ENCODE measurements around the gene LHX2. TPM values are rescaled to one million over a fixed set of nuclear protein-coding genes. Genes with fewer than 3 reads are reported as not detected.

The LHX2 gene
- total RNA-seq, 2 donors from 2014 or later = not detected

DNA sequence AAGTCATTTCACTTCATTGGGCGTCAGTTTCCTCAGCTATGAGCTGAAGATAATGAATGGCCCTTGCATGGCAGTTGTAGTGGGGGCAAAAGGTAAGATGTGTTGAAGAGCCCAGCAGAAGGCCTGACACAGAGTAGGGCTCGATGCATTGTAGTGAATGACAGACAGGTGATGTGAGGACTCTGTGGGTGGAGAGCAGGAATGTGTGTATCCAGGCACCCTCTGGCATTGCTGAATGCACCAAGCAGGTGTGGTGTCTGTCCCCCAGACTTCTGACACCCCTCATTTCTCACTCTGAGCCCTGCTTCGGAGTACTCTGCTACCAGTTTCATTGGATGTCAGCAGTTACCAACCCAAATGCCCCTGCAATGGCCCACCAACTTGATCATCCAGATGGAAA, 22.4 kb downstream of the LHX2 start:
- no peak for ATAC-seq
- Histone ChIP-seq H3K27ac (no peak overlapping the region), H3K9me3 (no peaks in the 10 kb centered on the region), H3K4me3 (no peak overlapping the region), H3K36me3 (replicated peaks in 1 of 2; ENCODE audit: insufficient read depth in 1 of 2, low read depth in 2 of 2) (no peaks in the 10 kb centered on the region), H3K4me1 (no peaks in the 10 kb centered on the region), H3K27me3 (peaks cover 0 to 13% of the 10 kb centered on the region in 2 donors)
- DNase-seq = no peak
- intact Hi-C loops (cut with DNase I) = no loop called here
- no peak for TF ChIP-seq POLR2A (IDR thresholded peaks at IDR 0.05)
- TF ChIP-seq, protein P1, sequence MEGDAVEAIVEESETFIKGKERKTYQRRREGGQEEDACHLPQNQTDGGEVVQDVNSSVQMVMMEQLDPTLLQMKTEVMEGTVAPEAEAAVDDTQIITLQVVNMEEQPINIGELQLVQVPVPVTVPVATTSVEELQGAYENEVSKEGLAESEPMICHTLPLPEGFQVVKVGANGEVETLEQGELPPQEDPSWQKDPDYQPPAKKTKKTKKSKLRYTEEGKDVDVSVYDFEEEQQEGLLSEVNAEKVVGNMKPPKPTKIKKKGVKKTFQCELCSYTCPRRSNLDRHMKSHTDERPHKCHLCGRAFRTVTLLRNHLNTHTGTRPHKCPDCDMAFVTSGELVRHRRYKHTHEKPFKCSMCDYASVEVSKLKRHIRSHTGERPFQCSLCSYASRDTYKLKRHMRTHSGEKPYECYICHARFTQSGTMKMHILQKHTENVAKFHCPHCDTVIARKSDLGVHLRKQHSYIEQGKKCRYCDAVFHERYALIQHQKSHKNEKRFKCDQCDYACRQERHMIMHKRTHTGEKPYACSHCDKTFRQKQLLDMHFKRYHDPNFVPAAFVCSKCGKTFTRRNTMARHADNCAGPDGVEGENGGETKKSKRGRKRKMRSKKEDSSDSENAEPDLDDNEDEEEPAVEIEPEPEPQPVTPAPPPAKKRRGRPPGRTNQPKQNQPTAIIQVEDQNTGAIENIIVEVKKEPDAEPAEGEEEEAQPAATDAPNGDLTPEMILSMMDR (IDR thresholded peaks at IDR 0.05) = no peak
- WGBS, 2 donors = 70 to 74% methylated on average over 3 of the region's 3 CpGs

DNA sequence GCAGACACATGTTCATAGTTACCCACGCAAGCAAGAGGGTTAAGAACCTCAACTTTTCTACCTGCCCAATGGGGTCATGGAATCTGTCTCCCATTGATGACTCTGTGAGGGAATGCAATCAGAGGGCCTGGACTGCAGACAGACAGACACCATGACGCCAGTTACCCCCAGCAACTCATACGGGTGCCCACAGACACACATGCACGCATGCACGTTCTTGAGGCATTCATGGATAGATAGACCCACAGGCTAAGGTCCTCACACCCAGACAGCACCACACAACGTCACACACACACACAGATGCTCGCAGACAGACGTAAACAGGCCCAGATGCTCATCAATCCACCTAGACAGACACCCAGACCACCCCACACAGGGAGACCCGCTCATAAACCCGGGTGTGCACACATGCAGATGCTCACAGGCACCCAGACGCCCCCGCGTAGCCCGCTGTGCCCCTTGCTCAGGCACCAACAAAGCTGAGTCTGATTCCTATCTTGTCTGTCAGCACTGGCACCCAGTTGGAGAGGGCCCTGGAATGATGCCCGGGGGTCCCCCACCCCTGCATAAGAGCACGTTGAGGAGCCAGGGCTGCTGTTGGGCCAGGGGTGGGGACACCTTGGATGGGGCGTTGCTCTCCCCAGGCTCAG, 23.6 kb downstream of the LHX2 start:
- 64 to 74% methylated on average over 13 to 17 of the region's 17 CpGs for WGBS, 2 donors
- intact Hi-C loops (cut with DNase I) = no loop called here
- Histone ChIP-seq H3K4me1 (no peaks in the 10 kb centered on the region), H3K4me3 (no peak overlapping the region), H3K27ac (no peak overlapping the region), H3K27me3 (peaks cover 0 to 13% of the 10 kb centered on the region in 2 donors), H3K36me3 (replicated peaks in 1 of 2; ENCODE audit: insufficient read depth in 1 of 2, low read depth in 2 of 2) (no peaks in the 10 kb centered on the region), H3K9me3 (no peaks in the 10 kb centered on the region)
- no peak for DNase-seq
- no peak for TF ChIP-seq POLR2A (IDR thresholded peaks at IDR 0.05)
- TF ChIP-seq, protein P1 (IDR thresholded peaks at IDR 0.05) = no peak
- no peak for ATAC-seq

DNA sequence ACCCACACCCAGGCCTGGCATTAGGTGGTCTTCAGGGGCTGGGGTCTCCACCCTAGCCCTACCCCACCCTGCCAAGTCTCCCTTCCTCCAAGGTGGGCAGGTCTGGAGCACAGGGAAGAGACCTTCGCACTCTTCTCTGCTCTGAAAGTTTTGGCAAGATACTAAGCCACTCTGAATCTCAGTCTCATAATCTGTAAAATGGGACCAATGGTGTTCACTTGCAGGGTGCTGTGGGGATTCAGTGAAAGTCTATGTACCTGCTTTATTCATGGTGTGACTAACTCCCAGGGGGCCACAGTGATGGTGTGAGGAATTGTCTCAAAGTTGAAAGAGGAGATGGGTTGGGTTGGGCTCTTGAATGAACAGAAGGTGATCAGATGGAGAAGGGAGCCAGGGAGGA, 25.0 kb downstream of the LHX2 start:
- H3K27ac ChIP-seq = no peak overlapping the region
- no peak for ATAC-seq
- TF ChIP-seq POLR2A (IDR thresholded peaks at IDR 0.05) = no peak
- TF ChIP-seq, protein P1 (IDR thresholded peaks at IDR 0.05) = no peak
- no peak overlapping the region for H3K4me3 ChIP-seq
- intact Hi-C loops (cut with DNase I) = no loop called here
- peaks cover 0 to 20% of the 10 kb centered on the region in 2 donors for H3K27me3 ChIP-seq
- no peaks in the 10 kb centered on the region for H3K36me3 ChIP-seq (replicated peaks in 1 of 2; ENCODE audit: insufficient read depth in 1 of 2, low read depth in 2 of 2)
- H3K9me3 ChIP-seq = no peaks in the 10 kb centered on the region
- 80 to 100% methylated on average over 1 of the region's 1 CpG for WGBS, 2 donors
- peaks cover 11% of the 10 kb centered on the region for H3K4me1 ChIP-seq
- DNase-seq = no peak

DNA sequence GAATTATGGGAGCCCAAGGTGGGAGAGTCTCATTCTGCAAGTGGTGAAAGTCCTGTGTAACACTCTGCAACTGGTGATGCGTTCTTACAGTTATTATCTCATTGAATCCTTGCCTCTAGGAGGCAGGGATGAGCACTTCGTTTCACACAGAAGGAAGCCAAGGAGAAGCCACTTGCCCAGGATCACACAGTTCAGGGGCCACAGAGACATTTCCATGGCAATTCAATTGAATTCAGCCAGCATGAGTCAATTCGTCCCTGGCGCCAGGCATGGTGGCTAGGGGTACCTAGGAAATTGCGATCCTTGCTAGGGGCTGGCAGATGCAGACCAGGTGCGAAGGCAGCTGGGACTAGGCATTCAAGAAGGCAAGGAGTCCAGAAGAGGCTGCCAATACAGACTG, 26.2 kb downstream of the LHX2 start:
- no peaks in the 10 kb centered on the region for H3K36me3 ChIP-seq (replicated peaks in 1 of 2; ENCODE audit: insufficient read depth in 1 of 2, low read depth in 2 of 2)
- no peak overlapping the region for H3K27ac ChIP-seq
- ATAC-seq = no peak
- no peak for DNase-seq
- intact Hi-C loops (cut with DNase I) = no loop called here
- peaks cover 13% of the 10 kb centered on the region for H3K4me1 ChIP-seq
- H3K9me3 ChIP-seq = no peaks in the 10 kb centered on the region
- WGBS, 2 donors = 40 to 46% methylated on average over 5 to 6 of the region's 6 CpGs
- peaks cover 0 to 18% of the 10 kb centered on the region in 2 donors for H3K27me3 ChIP-seq
- TF ChIP-seq, protein P1 (IDR thresholded peaks at IDR 0.05) = no peak
- no peak for TF ChIP-seq POLR2A (IDR thresholded peaks at IDR 0.05)
- H3K4me3 ChIP-seq = no peak overlapping the region

DNA sequence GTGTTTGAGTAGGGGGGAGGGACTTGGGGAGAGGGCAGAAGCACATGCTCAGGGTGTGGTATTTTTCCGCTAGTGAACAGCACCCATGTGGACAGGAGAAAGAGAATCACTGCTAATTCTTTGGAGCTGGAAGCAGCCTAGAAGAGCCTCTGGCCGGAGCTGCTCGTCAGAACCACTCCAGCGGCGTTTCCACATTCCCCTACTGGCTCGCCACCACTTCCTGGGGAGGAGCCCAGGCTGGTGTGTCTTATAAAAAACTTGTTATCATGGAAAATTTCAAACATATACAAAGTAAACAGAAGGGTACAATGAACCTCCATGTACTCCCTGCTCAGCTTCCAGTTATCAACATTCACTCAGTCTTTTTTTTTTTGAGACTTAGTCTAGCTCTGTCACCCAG, 26.7 kb downstream of the LHX2 start:
- intact Hi-C loops (cut with DNase I) = no loop called here
- H3K27me3 ChIP-seq = peaks cover 0 to 18% of the 10 kb centered on the region in 2 donors
- no peak overlapping the region for H3K4me3 ChIP-seq

More for the DNA sequence above, 26.7 kb downstream of the LHX2 start:
- Histone ChIP-seq H3K4me1 (peaks cover 13% of the 10 kb centered on the region), H3K9me3 (no peaks in the 10 kb centered on the region), H3K27ac (no peak overlapping the region), H3K36me3 (replicated peaks in 1 of 2; ENCODE audit: insufficient read depth in 1 of 2, low read depth in 2 of 2) (no peaks in the 10 kb centered on the region)
- TF ChIP-seq, protein P1 (IDR thresholded peaks at IDR 0.05) = no peak
- no peak for TF ChIP-seq POLR2A (IDR thresholded peaks at IDR 0.05)
- ATAC-seq (no peak), DNase-seq (no peak)
- 17 to 46% methylated on average over 6 of the region's 6 CpGs for WGBS, 2 donors
